Caco-2 (cell line): ENCODE data around the gene SLC16A6. TPM values are rescaled to one million over a fixed set of nuclear protein-coding genes. Genes with fewer than 3 reads are reported as not detected.
"Not testable (repeated sequence)": the region's sequence is repeated elsewhere in the genome, so short reads cannot be mapped to it uniquely, and the experiment has no call there.

Source experiments
- BruUV-seq: library from RNA; stranded (reverse); fragments of 400-500 nt; replicated peaks from 2 replicates; lab custom pipeline; 2021; lab: Mats Ljungman, UMichigan
- CTCF ChIA-PET: fragments of 300-600 bp; sonication (Branson Sonifier 250); formaldehyde crosslinking; loops from one replicate; lab custom pipeline; 2022; ENCODE audit warnings: antibody characterized with exemption; lab: Charles Lee
- POLR2A ChIA-PET: fragments of 300-600 bp; sonication (Branson Sonifier 250); formaldehyde crosslinking; loops from one replicate; lab custom pipeline; 2022; ENCODE audit warnings: antibody characterized with exemption; lab: Charles Lee
- DNase-seq, 2 experiments: peaks; one replicate each; pipeline versions ENCODE4 v3.0.0 to v3.0.0-alpha.2; 2020 to 2022
- H3K27me3 ChIP-seq: replicated peaks from 2 replicates; pipeline ENCODE4 v1.6.0; 2011; ENCODE audit warnings: low read length; ENCODE audit not compliant: control insufficient read depth, insufficient read depth
- H3K36me3 ChIP-seq: 2 replicates; pipeline ENCODE4 v1.5.1; 2011; ENCODE audit warnings: low read length; ENCODE audit not compliant: control insufficient read depth, insufficient read depth
- H3K4me1 ChIP-seq: fragments of 250-450 bp; sonication (Bioruptor Pico); 2 replicates; pipeline ENCODE4 v1.5.1; 2020; ENCODE audit warnings: mild to moderate bottlenecking
- H3K4me3 ChIP-seq: 2 replicates; pipeline ENCODE4 v1.5.1; 2011; ENCODE audit warnings: low read depth, mild to moderate bottlenecking, control low read depth, low read length
- H3K9me3 ChIP-seq: fragments of 250-450 bp; sonication (Bioruptor Pico); 2 replicates; pipeline ENCODE4 v1.5.1; 2020; ENCODE audit warnings: mild to moderate bottlenecking, moderate library complexity
- H3K27ac Mint-ChIP-seq: one replicate; pipeline ENCODE4 v1.8.0; 2022; ENCODE audit warnings: mixed read lengths; ENCODE audit not compliant: unreplicated experiment
- H3K27me3 Mint-ChIP-seq: one replicate; pipeline ENCODE4 v1.8.0; 2022; ENCODE audit warnings: mixed read lengths; ENCODE audit not compliant: insufficient read depth, unreplicated experiment
- H3K36me3 Mint-ChIP-seq: one replicate; pipeline ENCODE4 v1.8.0; 2022; ENCODE audit warnings: mild to moderate bottlenecking, mixed read lengths; ENCODE audit not compliant: insufficient read depth, unreplicated experiment
- H3K4me1 Mint-ChIP-seq: one replicate; pipeline ENCODE4 v1.8.0; 2022; ENCODE audit warnings: low read depth, mixed read lengths; ENCODE audit not compliant: unreplicated experiment
- H3K4me3 Mint-ChIP-seq: one replicate; pipeline ENCODE4 v1.8.0; 2022; ENCODE audit warnings: mild to moderate bottlenecking, moderate library complexity, mixed read lengths; ENCODE audit not compliant: unreplicated experiment
- H3K9me3 Mint-ChIP-seq: one replicate; pipeline ENCODE4 v1.8.0; 2022; ENCODE audit warnings: mixed read lengths; ENCODE audit not compliant: unreplicated experiment
- CTCF ChIP-seq, 2 experiments: fragments of 200-600 bp in 1 of 2; IDR thresholded peaks; 1 replicate in 1 of 2; 2 replicates in 1 of 2; pipeline versions ENCODE4 v1.5.1 to v1.8.0; 2011 to 2022; ENCODE audit warnings: antibody characterized with exemption in 1 of 2, control low read depth in 1 of 2, inconsistent platforms in 1 of 2, low read depth in 1 of 2, low read length in 1 of 2, mild to moderate bottlenecking in 1 of 2, moderate library complexity in 1 of 2; ENCODE audit not compliant: insufficient read depth in 1 of 2, severe bottlenecking in 1 of 2, unreplicated experiment in 1 of 2
- intact Hi-C: fragments of 100-400 bp; cut with micrococcal nuclease; formaldehyde crosslinking; loops from one replicate; pipeline ENCODE4 v1.10.0; 2022; ENCODE audit not compliant: unreplicated experiment
- total RNA-seq: library from RNA; stranded (reverse); gene quantifications from 2 replicates; pipeline ENCODE4 v1.2.3, GENCODE V29; 2022

Gene SLC16A6
- total RNA-seq, 1 experiment from 2014 or later, result 1.0 TPM

- Histone ChIP-seq H3K4me1 (no peaks in the 10 kb centered on the region), H3K4me3 (no peak overlapping the region), H3K27me3 (no peaks in the 10 kb centered on the region), H3K36me3 (no peaks in the 10 kb centered on the region), H3K9me3 (no peaks in the 10 kb centered on the region)
- POLR2A ChIA-PET, result no interaction called here
- intact Hi-C loops, result no loop called here
- no peaks in the 10 kb centered on the region for H3K36me3 Mint-ChIP-seq
- H3K4me3 Mint-ChIP-seq, result no peak overlapping the region
- no peak for TF ChIP-seq CTCF (IDR thresholded peaks at IDR 0.05; ENCODE audit: insufficient read depth in 1 of 2, low read depth in 1 of 2, low read length in 1 of 2, severe bottlenecking in 1 of 2, unreplicated experiment in 1 of 2)
- no peak overlapping the region for H3K27ac Mint-ChIP-seq
- BruUV-seq, result no TSS peak
- no peaks in the 10 kb centered on the region for H3K9me3 Mint-ChIP-seq
- H3K27me3 Mint-ChIP-seq, result no peaks in the 10 kb centered on the region
- CTCF ChIA-PET, result no interaction called here
- DNase-seq, result no peak
- no peaks in the 10 kb centered on the region for H3K4me1 Mint-ChIP-seq
Measured at GRCh38 chr17:68231541-68231940, 59.4 kb downstream of the SLC16A6 start.

DNA sequence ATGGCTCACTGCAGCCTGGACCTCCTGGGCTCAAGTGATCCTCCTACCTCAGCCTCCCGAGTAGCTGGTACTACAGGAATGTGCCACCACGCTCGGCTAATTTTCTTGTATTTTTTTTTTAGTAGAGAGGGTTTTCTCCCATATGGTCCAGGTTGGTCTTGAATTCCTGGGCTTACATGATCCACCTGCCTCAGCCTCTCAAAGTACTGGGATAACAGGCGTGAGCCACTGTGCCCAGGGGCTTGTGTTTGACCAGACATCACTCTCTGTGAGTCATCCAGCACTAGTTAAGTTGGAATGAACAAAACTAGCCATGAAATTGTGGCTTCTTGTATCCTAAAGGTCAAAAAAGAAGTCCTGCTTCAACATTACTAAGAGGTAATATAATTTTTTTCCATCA is 59.8 kb downstream of the SLC16A6 start:
- H3K4me3 ChIP-seq, POLR2A ChIA-PET, BruUV-seq, H3K27me3 Mint-ChIP-seq, H3K4me3 Mint-ChIP-seq, H3K9me3 Mint-ChIP-seq, intact Hi-C loops, H3K9me3 ChIP-seq, H3K4me1 ChIP-seq, DNase-seq, H3K27ac Mint-ChIP-seq, CTCF ChIA-PET, H3K27me3 ChIP-seq, H3K4me1 Mint-ChIP-seq, H3K36me3 Mint-ChIP-seq, H3K36me3 ChIP-seq: not testable (repeated sequence)

GRCh38 chr17:68229619-68230018 is 61.3 kb downstream of the SLC16A6 start:
- Histone ChIP-seq H3K4me1 (no peaks in the 10 kb centered on the region), H3K9me3 (no peaks in the 10 kb centered on the region), H3K4me3 (no peak overlapping the region), H3K36me3 (no peaks in the 10 kb centered on the region), H3K27me3 (no peaks in the 10 kb centered on the region)
- H3K4me1 Mint-ChIP-seq, result no peaks in the 10 kb centered on the region
- intact Hi-C loops, result no loop called here
- BruUV-seq, result no TSS peak
- no peak overlapping the region for H3K4me3 Mint-ChIP-seq
- no peaks in the 10 kb centered on the region for H3K36me3 Mint-ChIP-seq
- H3K27me3 Mint-ChIP-seq, result peaks cover 2% of the 10 kb centered on the region
- TF ChIP-seq CTCF (IDR thresholded peaks at IDR 0.05; ENCODE audit: insufficient read depth in 1 of 2, low read depth in 1 of 2, low read length in 1 of 2, severe bottlenecking in 1 of 2, unreplicated experiment in 1 of 2), result no peak
- H3K27ac Mint-ChIP-seq, result no peak overlapping the region
- CTCF ChIA-PET, result no interaction called here
- POLR2A ChIA-PET, result no interaction called here
- H3K9me3 Mint-ChIP-seq, result no peaks in the 10 kb centered on the region
- no peak for DNase-seq
